IMR-90 (cell line): ENCODE results near the gene LYRM4. TPM values are rescaled to one million over a fixed set of nuclear protein-coding genes. Genes with fewer than 3 reads are reported as not detected.

Experiments used
- ATAC-seq: fragments of 200-7000 bp; cut with Tn5 transposase; 2 replicates; pipeline ENCODE4 v1.9.1; 2020; ENCODE audit warnings: low read depth, mild to moderate bottlenecking, moderate library complexity
- BruUV-seq: library from RNA; stranded (reverse); fragments of 400-500 nt; replicated peaks from 2 replicates; lab custom pipeline; 2021; lab: Mats Ljungman, UMichigan
- CTCF ChIA-PET: fragments of 300-600 bp; formaldehyde crosslinking; extraction: SDS; loops from one replicate; lab custom pipeline; 2021; ENCODE audit warnings: antibody characterized with exemption; lab: Yijun Ruan, JAX
- POLR2A ChIA-PET: fragments of 300-600 bp; sonication (Branson Sonifier 250); formaldehyde crosslinking; loops from one replicate; lab custom pipeline; 2022; ENCODE audit warnings: antibody characterized with exemption; ENCODE audit not compliant: unreplicated experiment; lab: Charles Lee
- DNase-seq: peaks from one replicate; pipeline ENCODE4 v3.0.0; 2013
- H2AFZ ChIP-seq: replicated peaks from 2 replicates; pipeline ENCODE3; 2013; ENCODE audit warnings: low read length, mild to moderate bottlenecking; ENCODE audit not compliant: poor library complexity
- H2AK5ac ChIP-seq: 2 replicates; pipeline ENCODE4 v1.6.1; 2013; ENCODE audit warnings: low read depth, low read length, inconsistent platforms
- H2AK9ac ChIP-seq: replicated peaks from 2 replicates; pipeline ENCODE3; 2013; ENCODE audit warnings: mild to moderate bottlenecking, low read depth, low read length, moderate library complexity; ENCODE audit not compliant: poor library complexity
- H2BK120ac ChIP-seq: 2 replicates; pipeline ENCODE4 v1.6.1; 2013; ENCODE audit warnings: low read depth, low read length, inconsistent platforms
- H2BK15ac ChIP-seq: 3 replicates; pipeline ENCODE4 v1.6.1; 2013; ENCODE audit warnings: low read depth, low read length, inconsistent platforms
- H2BK20ac ChIP-seq: 2 replicates; pipeline ENCODE4 v1.6.1; 2013; ENCODE audit warnings: low read depth, mild to moderate bottlenecking, inconsistent platforms, low read length, moderate library complexity
- H2BK5ac ChIP-seq: 2 replicates; pipeline ENCODE4 v1.6.1; 2013; ENCODE audit warnings: mild to moderate bottlenecking, low read depth, low read length, inconsistent platforms; ENCODE audit not compliant: poor library complexity, severe bottlenecking
- H3K14ac ChIP-seq: replicated peaks from 2 replicates; pipeline ENCODE4 v1.6.1; 2013; ENCODE audit warnings: low read depth, low read length, inconsistent platforms
- H3K18ac ChIP-seq: 2 replicates; pipeline ENCODE4 v1.6.1; 2013; ENCODE audit warnings: low read depth, low read length, control low read depth
- H3K23ac ChIP-seq: 2 replicates; pipeline ENCODE4 v1.6.1; 2013; ENCODE audit warnings: low read depth, low read length, inconsistent platforms
- H3K27ac ChIP-seq: 2 replicates; pipeline ENCODE4 v1.5.1; 2013; ENCODE audit warnings: mild to moderate bottlenecking, control low read depth, low read length; ENCODE audit not compliant: insufficient read depth
- H3K27me3 ChIP-seq: 2 replicates; pipeline ENCODE4 v1.6.1; 2013; ENCODE audit warnings: low read length; ENCODE audit not compliant: control insufficient read depth, insufficient read depth
- H3K36me3 ChIP-seq: 2 replicates; pipeline ENCODE4 v1.6.1; 2013; ENCODE audit warnings: low read length, mixed read lengths; ENCODE audit not compliant: control insufficient read depth, insufficient read depth
- H3K4ac ChIP-seq: 2 replicates; pipeline ENCODE4 v1.6.1; 2013; ENCODE audit warnings: low read depth, low read length, inconsistent platforms
- H3K4me1 ChIP-seq: 2 replicates; pipeline ENCODE4 v1.6.1; 2013; ENCODE audit warnings: low read length, mixed read lengths; ENCODE audit not compliant: control insufficient read depth, insufficient read depth
- H3K4me2 ChIP-seq: 2 replicates; pipeline ENCODE4 v1.6.1; 2013; ENCODE audit warnings: low read depth, mild to moderate bottlenecking, control low read depth, low read length, moderate library complexity
- H3K4me3 ChIP-seq: 2 replicates; pipeline ENCODE4 v1.5.1; 2013; ENCODE audit warnings: low read depth, mild to moderate bottlenecking, control low read depth, low read length, moderate library complexity; ENCODE audit not compliant: insufficient read depth
- H3K56ac ChIP-seq: 2 replicates; pipeline ENCODE4 v1.6.1; 2013; ENCODE audit warnings: low read length, inconsistent platforms; ENCODE audit not compliant: insufficient read depth; ENCODE audit errors: extremely low read depth
- H3K79me1 ChIP-seq, 2 experiments: 2 replicates each; pipeline ENCODE4 v1.6.1; 2013; ENCODE audit warnings: low read length in 2 of 2, inconsistent platforms in 1 of 2, low read depth in 1 of 2
- H3K9ac ChIP-seq: 2 replicates; pipeline ENCODE4 v1.6.1; 2013; ENCODE audit warnings: low read depth, low read length, control low read depth
- H3K9me1 ChIP-seq: 2 replicates; pipeline ENCODE4 v1.6.1; 2013; ENCODE audit warnings: low read length, inconsistent platforms; ENCODE audit not compliant: insufficient read depth
- H3K9me3 ChIP-seq: 2 replicates; pipeline ENCODE4 v1.6.1; 2013; ENCODE audit warnings: low read length; ENCODE audit not compliant: control insufficient read depth, insufficient read depth
- H4K20me1 ChIP-seq: 2 replicates; pipeline ENCODE4 v1.6.1; 2013; ENCODE audit warnings: low read length, inconsistent platforms; ENCODE audit not compliant: insufficient read depth
- H4K5ac ChIP-seq: 2 replicates; pipeline ENCODE4 v1.6.1; 2013; ENCODE audit warnings: mild to moderate bottlenecking, low read depth, low read length, control low read depth
- H4K8ac ChIP-seq, 2 experiments: 2 replicates each; pipeline ENCODE4 v1.6.1; 2013; ENCODE audit warnings: low read depth in 2 of 2, low read length in 2 of 2, control low read depth in 1 of 2, inconsistent platforms in 1 of 2
- H4K91ac ChIP-seq: 2 replicates; pipeline ENCODE4 v1.6.1; 2013; ENCODE audit warnings: low read depth, low read length, inconsistent platforms; ENCODE audit not compliant: insufficient read depth
- BHLHE40 ChIP-seq: fragments of 150-350 bp; IDR thresholded peaks from 2 replicates; pipeline ENCODE4 v1.6.1; 2016; ENCODE audit warnings: mild to moderate bottlenecking, low read depth, low read length
- ELK1 ChIP-seq: fragments of 150-350 bp; IDR thresholded peaks from 2 replicates; pipeline ENCODE4 v1.6.1; 2016; ENCODE audit warnings: low read depth, mild to moderate bottlenecking, low read length, moderate library complexity, borderline replicate concordance
- NFE2L2 ChIP-seq: fragments of 150-350 bp; IDR thresholded peaks from 2 replicates; pipeline ENCODE4 v1.6.1; 2016; ENCODE audit warnings: low read depth, mild to moderate bottlenecking, low read length
- RAD21 ChIP-seq: IDR thresholded peaks from 2 replicates; pipeline ENCODE4 v1.6.1; 2012; ENCODE audit warnings: low read length, improper control_type of control experiment
- USF2 ChIP-seq: fragments of 150-350 bp; IDR thresholded peaks from 2 replicates; pipeline ENCODE4 v1.6.1; 2017; ENCODE audit warnings: mild to moderate bottlenecking, antibody characterized with exemption, low read length, low read depth
- WGBS, 2 experiments: methylation state at CpG; one replicate each; pipeline versions ENCODE4 v1.1.5 to v1.1.7; 2013; ENCODE audit warnings: missing lambda C conversion rate in 2 of 2; ENCODE audit not compliant: insufficient read length in 1 of 2; ENCODE audit errors: extremely low coverage in 2 of 2; 5-methylcytosine and 5-hydroxymethylcytosine counted together
- dilution Hi-C: fragments of 300-500 bp; cut with HindIII; formaldehyde crosslinking; loops from one replicate; pipeline ENCODE4 v1.14.3; 2018; ENCODE audit warnings: low sequenced_read_pairs; ENCODE audit not compliant: unreplicated experiment
- in situ Hi-C: fragments of 300-500 bp; cut with MboI; formaldehyde crosslinking; loops from 3 replicates; pipeline ENCODE4 v1.14.3; 2019; ENCODE audit warnings: low sequenced_read_pairs, inconsistent platforms, mixed read lengths
- intact Hi-C: fragments of 100-400 bp; cut with micrococcal nuclease; formaldehyde crosslinking; loops from 2 replicates; pipeline ENCODE4 v1.10.0; 2022
- polyA plus RNA-seq, 3 experiments: library from polyadenylated mRNA; depleted of rRNA; stranded (reverse); fragments of >200 nt; gene quantifications; 2 replicates each; pipeline ENCODE4 v1.2.3, GENCODE V29; 2012; ENCODE audit warnings: low replicate concordance in 1 of 3
- total RNA-seq: library from RNA; depleted of rRNA; stranded (reverse); fragments of >200 nt; gene quantifications from 2 replicates; pipeline ENCODE4 v1.2.3, GENCODE V29; 2012

LYRM4 gene
- total and polyA plus RNA-seq, 2 of the 4 experiments (the other 2 are of a cell fraction) = 11.5 to 26.6 TPM

- Histone ChIP-seq H4K5ac (no peak overlapping the region), H4K8ac (no peak overlapping the region), H3K4me2 (no peak overlapping the region), H3K9me1 (peaks cover 18% of the 10 kb centered on the region; the same call in 1 of the 2 replicates), H2BK5ac (no peak overlapping the region), H2AK9ac (no peak overlapping the region), H3K27me3 (no peaks in the 10 kb centered on the region), H3K79me1 (peaks cover 0 to 7% of the 10 kb centered on the region in 2 experiments; a peak in 2 of 4 replicates), H3K9me3 (no peaks in the 10 kb centered on the region), H2AFZ (no peak overlapping the region), H3K14ac (no peak overlapping the region), H4K20me1 (no peaks in the 10 kb centered on the region), H3K4me3 (no peak overlapping the region), H3K27ac (no peak overlapping the region), H3K4ac (no peak overlapping the region), H2BK20ac (no peak overlapping the region), H3K56ac (no peak overlapping the region), H3K36me3 (0 out of 2 replicates have a peak, but pooled peaks cover 2% of the 10 kb centered on the region), H3K23ac (no peak overlapping the region), H4K91ac (no peak overlapping the region), H2BK120ac (no peak overlapping the region), H3K4me1 (peaks cover 8% of the 10 kb centered on the region; the same call in 1 of the 2 replicates), H2BK15ac (no peak overlapping the region), H2AK5ac (no peak overlapping the region), H3K9ac (no peak overlapping the region), H3K18ac (no peak overlapping the region)
- BruUV-seq = no TSS peak
- POLR2A ChIA-PET = no interaction called here
- WGBS, 2 experiments = 40% methylated on average over 1 of the region's 2 CpGs; no CpG with 5 or more reads in 1 of the 2 experiments
- ATAC-seq (no peak), DNase-seq (no peak)
- CTCF ChIA-PET = interaction anchor here (0.8 kb wide), 1 partner anchor 74 kb away, joined by 4 read pairs; no protein-coding TSS in a partner anchor
- dilution Hi-C loops (no loop called here), in situ Hi-C loops (loop anchor here (25.0 kb wide), 1 partner anchor 1320 kb away; no protein-coding TSS in a partner anchor), intact Hi-C loops (no loop called here)
- TF ChIP-seq BHLHE40 (no peak), ELK1 (no peak), USF2 (no peak), RAD21 (no peak), NFE2L2 (no peak)
Measured at GRCh38 chr6:5217356-5217755, 43.4 kb downstream of the LYRM4 start.
